WERI-Rb-1 (cell line): Measurements from ENCODE around the gene KAZN.

Source experiments
- DNase-seq: peaks from one replicate; pipeline ENCODE4 v3.0.0-alpha.2; 2020
- H3K27ac ChIP-seq: fragments of 250-450 bp; sonication (Bioruptor Pico); 2 replicates; pipeline ENCODE4 v1.5.1; 2020; ENCODE audit warnings: mild to moderate bottlenecking, moderate library complexity
- H3K27me3 ChIP-seq: fragments of 250-450 bp; sonication (Bioruptor Pico); 2 replicates; pipeline ENCODE4 v1.5.1; 2021; ENCODE audit warnings: mild to moderate bottlenecking, low read depth, moderate library complexity; ENCODE audit not compliant: insufficient read depth, severe bottlenecking
- H3K36me3 ChIP-seq: fragments of 250-450 bp; sonication (Bioruptor Pico); 2 replicates; pipeline ENCODE4 v1.5.1; 2020; ENCODE audit warnings: mild to moderate bottlenecking, moderate library complexity
- H3K4me3 ChIP-seq: 2 replicates; pipeline ENCODE4 v1.5.1; 2011; ENCODE audit warnings: low read depth, mild to moderate bottlenecking, control low read depth, low read length
- H3K9me3 ChIP-seq: fragments of 250-450 bp; sonication (Bioruptor Pico); 2 replicates; pipeline ENCODE4 v1.5.1; 2021; ENCODE audit warnings: mild to moderate bottlenecking, moderate library complexity; ENCODE audit not compliant: severe bottlenecking
- TF ChIP-seq, protein P1 (sequence below): IDR thresholded peaks from 2 replicates; pipeline ENCODE4 v1.5.1; 2011; ENCODE audit warnings: low read depth, mild to moderate bottlenecking, control low read depth, inconsistent platforms, low read length

KAZN gene

DNA sequence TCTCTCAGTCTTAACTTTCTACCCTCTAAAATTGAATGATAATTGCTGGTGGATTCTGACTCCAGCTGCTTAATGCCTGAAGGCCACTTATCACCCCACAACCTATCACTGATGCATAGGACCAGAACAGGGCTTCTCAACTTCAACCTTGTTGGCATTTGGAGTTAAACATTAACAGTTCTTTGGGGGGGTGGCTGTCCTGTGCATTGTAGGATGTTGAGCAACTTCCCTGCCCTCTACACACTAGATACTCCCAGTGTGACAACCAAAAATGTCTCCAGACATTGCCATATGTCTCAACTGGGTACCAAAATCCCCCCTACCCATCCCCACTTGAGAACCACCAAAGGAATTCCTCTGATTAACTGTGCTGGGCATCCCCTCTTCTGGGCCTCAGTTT, 279.6 kb downstream of the KAZN start:
- TF ChIP-seq, protein P1, sequence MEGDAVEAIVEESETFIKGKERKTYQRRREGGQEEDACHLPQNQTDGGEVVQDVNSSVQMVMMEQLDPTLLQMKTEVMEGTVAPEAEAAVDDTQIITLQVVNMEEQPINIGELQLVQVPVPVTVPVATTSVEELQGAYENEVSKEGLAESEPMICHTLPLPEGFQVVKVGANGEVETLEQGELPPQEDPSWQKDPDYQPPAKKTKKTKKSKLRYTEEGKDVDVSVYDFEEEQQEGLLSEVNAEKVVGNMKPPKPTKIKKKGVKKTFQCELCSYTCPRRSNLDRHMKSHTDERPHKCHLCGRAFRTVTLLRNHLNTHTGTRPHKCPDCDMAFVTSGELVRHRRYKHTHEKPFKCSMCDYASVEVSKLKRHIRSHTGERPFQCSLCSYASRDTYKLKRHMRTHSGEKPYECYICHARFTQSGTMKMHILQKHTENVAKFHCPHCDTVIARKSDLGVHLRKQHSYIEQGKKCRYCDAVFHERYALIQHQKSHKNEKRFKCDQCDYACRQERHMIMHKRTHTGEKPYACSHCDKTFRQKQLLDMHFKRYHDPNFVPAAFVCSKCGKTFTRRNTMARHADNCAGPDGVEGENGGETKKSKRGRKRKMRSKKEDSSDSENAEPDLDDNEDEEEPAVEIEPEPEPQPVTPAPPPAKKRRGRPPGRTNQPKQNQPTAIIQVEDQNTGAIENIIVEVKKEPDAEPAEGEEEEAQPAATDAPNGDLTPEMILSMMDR: no peak
- H3K27me3 ChIP-seq: peaks cover under 1% of the 10 kb centered on the region

DNA sequence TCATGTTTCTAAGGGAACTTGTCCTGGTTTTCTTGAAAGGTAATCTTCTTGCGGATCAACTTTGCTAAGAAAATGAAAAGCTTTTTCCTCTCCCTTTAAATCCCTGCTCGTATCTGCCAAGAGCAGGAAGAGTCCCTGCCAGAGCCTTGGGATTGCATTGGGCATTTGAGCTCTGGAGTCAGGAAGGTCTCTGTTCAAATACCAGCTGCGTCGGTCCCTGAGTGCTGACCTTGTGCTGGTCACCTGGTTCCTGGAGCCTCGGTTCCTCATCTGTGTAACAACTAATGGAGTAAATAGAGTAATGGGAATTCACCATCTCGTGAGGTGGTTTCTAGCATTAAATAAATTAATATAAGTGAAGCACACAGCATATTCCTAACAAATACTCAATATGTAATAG, 280.5 kb downstream of the KAZN start:
- H3K27me3 ChIP-seq: no peaks in the 10 kb centered on the region

More for the DNA sequence above, 279.6 kb downstream of the KAZN start:
- Histone ChIP-seq H3K9me3 (no peaks in the 10 kb centered on the region), H3K4me3 (no peak overlapping the region), H3K27ac (no peak overlapping the region), H3K36me3 (no peaks in the 10 kb centered on the region)
- DNase-seq: no peak

DNA sequence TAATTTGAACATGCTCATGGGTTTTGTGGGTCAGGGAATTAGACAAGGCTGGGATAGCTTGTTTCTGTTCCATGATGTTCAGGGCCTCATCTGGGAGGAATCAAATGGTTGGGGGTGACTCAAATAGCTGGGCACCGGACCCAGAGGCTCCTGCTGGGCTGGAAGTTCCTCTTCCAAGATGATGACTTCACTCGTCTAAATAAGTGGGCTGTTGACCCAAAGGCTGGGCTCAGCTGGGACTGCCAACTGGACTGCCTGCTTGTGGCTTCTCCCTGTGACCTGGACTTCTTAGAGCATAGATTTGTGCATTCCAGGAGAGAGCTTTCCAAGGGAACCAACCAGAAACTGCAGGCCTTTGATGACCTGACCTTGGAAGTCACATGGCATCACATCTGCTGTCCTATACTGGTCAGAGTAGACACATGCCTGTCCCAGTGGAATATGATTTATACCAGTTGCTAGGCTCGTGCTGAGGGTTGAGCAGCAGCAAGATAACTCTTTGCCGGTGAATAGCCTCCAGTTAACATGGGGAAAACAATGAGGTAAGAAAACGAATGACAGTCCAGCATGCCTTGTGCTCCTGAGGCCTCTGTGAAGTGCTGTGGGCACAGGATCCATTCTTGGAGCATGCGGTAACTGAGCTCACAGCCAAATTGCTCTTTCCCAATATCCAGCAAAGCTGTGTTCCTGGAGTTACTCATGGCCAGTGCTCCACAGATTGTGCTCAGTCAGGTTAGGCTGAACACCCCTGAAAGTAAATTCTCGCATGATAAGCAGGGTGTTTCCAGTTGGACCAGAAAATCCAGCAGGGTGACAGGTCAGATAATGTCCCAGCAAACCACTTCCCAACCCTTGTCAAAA, 282.2 kb downstream of the KAZN start:
- Histone ChIP-seq H3K9me3 (no peaks in the 10 kb centered on the region), H3K36me3 (no peaks in the 10 kb centered on the region), H3K27me3 (no peaks in the 10 kb centered on the region), H3K4me3 (no peak overlapping the region), H3K27ac (no peak overlapping the region)
- DNase-seq: no peak
- TF ChIP-seq, protein P1: no peak

More for the DNA sequence above, 280.5 kb downstream of the KAZN start:
- TF ChIP-seq, protein P1: no peak
- Histone ChIP-seq H3K9me3 (no peaks in the 10 kb centered on the region), H3K36me3 (no peaks in the 10 kb centered on the region), H3K4me3 (no peak overlapping the region), H3K27ac (no peak overlapping the region)
- no peak for DNase-seq

DNA sequence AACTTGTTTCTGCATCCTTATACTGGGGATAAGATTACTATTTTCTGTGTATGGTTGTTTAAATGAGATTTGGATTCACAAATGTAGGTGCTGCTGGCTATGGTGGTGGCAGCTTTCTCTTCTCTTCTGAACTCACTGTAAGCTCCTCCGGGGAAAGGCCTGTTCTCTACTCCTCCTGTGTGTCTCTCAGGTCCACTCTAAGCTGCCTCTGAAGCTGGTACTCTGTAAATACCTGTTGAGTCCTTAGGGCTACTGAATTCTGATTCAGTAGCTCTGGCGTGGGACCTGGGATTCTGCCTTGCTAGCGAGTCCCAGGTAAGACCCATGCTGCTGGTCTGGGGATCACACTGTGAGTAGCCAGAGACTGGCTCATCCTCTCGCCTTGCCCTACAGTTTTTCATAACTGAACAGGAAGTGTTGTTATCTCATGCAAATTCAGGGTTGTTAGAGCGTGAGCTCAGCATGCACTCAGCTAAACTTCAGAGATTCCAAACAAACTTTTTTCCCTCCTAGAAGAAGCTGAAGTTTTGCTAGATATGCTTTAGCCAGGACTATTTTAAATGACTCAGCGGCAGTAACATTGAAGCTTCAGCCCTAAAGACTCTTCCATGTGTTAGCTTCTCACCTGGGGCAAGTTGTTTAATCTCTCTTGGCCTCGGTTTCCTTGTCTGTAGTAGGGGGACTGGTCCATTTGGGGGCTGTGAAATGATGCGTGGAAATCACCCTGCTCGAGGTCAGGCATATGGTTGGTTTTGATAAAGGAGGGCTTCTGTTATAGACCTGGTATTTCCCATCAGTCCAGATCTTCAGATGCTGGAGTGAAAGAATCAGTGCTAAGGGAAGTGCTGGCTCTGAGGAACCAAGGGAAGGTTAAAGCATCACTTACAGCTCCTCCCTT, 283.5 kb downstream of the KAZN start:
- no peak overlapping the region for H3K4me3 ChIP-seq
- no peaks in the 10 kb centered on the region for H3K36me3 ChIP-seq
- no peak overlapping the region for H3K27ac ChIP-seq
- no peaks in the 10 kb centered on the region for H3K27me3 ChIP-seq
- DNase-seq: no peak
- TF ChIP-seq, protein P1: no peak
- H3K9me3 ChIP-seq: no peaks in the 10 kb centered on the region

DNA sequence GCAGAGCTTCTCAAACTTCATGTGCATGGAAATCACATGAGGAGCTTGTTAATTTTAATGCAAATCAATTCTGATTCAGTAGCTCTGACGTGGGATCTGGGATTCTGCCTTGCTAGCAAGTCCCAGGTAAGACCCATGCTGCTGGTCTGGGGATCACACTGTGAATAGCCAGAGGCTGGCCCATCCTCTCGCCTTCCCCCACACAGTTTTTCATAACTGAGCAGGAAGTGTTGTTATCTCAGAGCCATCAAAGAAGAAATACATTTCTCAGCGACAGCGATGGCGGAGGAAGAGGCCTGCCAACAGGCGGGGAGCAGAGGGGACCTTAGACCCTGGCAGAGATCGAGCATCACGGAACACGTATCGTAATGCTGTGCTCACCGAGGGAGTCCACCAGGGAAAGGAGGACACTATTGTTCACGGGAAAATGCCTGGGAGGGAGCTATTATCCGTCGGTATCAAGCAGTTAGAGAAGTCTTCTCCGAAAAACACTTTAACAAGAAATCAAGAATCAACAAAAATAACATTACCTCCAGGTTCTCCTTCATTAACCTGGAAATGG, 286.2 kb downstream of the KAZN start:
- TF ChIP-seq, protein P1: no peak
- no peak for DNase-seq
- H3K9me3 ChIP-seq: no peaks in the 10 kb centered on the region
- no peaks in the 10 kb centered on the region for H3K27me3 ChIP-seq
- no peak overlapping the region for H3K4me3 ChIP-seq
- no peak overlapping the region for H3K27ac ChIP-seq
- H3K36me3 ChIP-seq: no peaks in the 10 kb centered on the region
